CD4-positive, alpha-beta T cell treated with Interleukin-15 for 4 hours (primary cell): ENCODE measurements around the gene LMNA.
A peak's percentile ranks its signal among the peaks of the same experiment; 100 is the strongest.
"Not testable (repeated sequence)": the region's sequence is repeated elsewhere in the genome, so short reads cannot be mapped to it uniquely, and the experiment has no call there.

ENCODE experiments used
- DNase-seq: peaks from one replicate; pipeline ENCODE4 v3.0.0-alpha.2; 2020; ENCODE audit warnings: low spot score

LMNA gene

DNA sequence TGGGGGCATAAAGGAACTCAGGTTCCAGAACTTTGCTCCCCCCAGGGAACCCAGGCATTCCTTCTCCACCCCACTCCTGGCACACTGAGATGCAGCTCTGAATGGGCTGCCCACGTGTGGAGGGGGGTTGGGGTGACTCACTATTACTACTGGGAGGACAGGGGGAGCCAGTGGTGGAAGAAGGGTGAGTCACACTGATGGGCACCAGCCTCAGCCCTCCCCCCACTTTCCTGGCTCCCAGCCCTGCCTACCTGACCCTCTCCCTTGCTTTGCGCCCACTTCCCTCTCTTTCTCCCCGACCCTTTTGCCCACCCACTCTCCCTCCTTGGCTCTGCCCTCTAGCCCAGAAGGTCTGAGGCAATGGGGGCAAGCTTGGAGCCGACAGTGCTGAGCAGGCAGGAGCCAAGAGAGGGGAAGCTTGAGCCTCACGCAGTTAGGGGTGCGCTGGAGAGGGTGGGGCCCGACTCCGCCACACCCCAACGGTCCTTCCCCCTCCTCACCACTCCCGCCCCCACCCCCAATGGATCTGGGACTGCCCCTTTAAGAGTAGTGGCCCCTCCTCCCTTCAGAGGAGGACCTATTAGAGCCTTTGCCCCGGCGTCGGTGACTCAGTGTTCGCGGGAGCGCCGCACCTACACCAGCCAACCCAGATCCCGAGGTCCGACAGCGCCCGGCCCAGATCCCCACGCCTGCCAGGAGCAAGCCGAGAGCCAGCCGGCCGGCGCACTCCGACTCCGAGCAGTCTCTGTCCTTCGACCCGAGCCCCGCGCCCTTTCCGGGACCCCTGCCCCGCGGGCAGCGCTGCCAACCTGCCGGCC, at the start of gene LMNA:
TSS of gene LMNA (plus strand) at position 611 of the 818 bp plus-strand sequence. CDS start 208 bp downstream, outside the sequence.
- peak; percentile 94 for DNase-seq

GRCh38 chr1:156065212-156065611, 49.3 kb upstream of the LMNA start:
- DNase-seq: no peak

GRCh38 chr1:156065871-156066270, 48.6 kb upstream of the LMNA start:
- no peak for DNase-seq

DNA sequence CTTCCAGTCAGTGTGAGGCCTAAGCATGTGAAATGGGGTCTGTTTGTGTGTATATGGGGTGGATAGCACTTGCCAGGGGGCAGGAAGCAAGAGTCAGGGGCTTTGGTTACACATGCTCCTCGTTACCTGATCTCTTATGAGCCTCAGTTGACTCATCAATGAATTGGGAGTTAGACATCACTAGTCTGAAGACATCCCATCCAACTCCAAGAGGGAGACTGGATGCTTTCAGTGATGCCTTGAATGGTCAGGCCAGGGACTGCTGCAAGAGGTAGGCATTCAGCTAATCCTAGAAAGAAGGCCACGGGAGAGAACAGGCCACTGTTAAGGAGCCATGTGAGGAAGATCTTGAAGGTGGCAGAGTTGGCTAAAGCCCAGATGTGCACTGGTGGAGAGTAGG, 47.2 kb upstream of the LMNA start:
- DNase-seq: no peak

DNA sequence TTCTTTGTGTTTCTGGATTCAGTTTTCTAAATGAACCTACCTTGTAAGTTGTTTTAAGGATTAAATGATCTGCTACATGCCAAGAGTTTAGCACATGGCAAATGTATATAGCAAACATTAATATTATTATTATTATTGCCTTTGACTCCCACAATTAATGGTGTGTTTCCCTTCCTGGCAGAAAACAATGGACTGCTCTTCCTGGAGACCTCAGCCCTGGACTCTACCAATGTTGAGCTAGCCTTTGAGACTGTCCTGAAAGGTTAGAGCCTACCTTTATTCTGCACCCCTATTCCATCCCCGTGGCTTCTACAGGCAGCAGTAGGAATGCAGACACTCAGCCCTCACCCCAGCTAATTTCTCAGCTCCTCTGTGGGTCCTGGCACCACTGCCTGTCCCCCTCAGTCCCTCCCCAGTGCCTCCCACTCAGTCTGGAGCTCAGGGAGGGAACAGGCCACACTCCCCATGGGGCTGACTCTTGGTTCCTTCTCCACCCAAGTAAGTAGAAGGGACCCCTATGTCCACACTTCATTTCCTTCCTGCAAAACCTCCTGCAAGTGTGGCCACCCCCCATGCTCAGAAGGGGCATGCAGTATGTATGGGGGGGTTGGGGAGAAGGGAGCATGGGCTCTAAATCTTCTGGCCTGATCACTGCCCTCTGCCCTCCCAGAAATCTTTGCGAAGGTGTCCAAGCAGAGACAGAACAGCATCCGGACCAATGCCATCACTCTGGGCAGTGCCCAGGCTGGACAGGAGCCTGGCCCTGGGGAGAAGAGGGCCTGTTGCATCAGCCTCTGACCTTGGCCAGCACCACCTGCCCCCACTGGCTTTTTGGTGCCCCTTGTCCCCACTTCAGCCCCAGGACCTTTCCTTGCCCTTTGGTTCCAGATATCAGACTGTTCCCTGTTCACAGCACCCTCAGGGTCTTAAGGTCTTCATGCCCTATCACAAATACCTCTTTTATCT, 44.7 kb upstream of the LMNA start:
- DNase-seq: no peak

- no peak for DNase-seq
Observed at GRCh38 chr1:156070548-156070947, 44.0 kb upstream of the LMNA start.

GRCh38 chr1:156071332-156071816, 43.1 kb upstream of the LMNA start:
- not testable (repeated sequence) for DNase-seq

GRCh38 chr1:156072251-156072650, 42.3 kb upstream of the LMNA start:
- DNase-seq: no peak

GRCh38 chr1:156073110-156073687, 41.3 kb upstream of the LMNA start:
- DNase-seq: no peak

- DNase-seq: no peak
Observed at GRCh38 chr1:156073740-156074139, 40.8 kb upstream of the LMNA start.

DNA sequence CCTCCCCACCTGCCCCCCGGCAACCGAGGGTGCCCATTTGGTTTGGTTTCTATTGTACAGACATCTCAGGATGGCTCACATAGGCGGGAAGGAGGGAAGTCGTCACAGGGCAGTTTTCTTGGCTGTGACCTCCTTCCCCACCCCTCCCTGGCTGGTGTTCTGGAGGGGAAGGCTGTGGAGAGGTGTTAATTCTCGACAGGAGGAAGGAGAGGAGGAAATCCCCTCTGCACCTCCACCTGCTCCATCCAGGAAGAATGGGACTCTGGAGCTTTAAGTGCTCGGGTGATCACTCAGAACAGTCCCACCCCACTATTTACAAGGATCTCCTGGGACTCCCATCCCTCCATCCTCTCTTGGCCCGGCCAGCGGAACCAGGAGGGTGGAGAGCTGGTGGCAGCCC, 39.9 kb upstream of the LMNA start:
- DNase-seq: no peak

GRCh38 chr1:156075162-156075561, 39.3 kb upstream of the LMNA start:
- no peak for DNase-seq

- DNase-seq: no peak
Observed at GRCh38 chr1:156075775-156076204, 38.7 kb upstream of the LMNA start.

- DNase-seq: no peak
Observed at GRCh38 chr1:156076609-156077429, 37.7 kb upstream of the LMNA start.

DNA sequence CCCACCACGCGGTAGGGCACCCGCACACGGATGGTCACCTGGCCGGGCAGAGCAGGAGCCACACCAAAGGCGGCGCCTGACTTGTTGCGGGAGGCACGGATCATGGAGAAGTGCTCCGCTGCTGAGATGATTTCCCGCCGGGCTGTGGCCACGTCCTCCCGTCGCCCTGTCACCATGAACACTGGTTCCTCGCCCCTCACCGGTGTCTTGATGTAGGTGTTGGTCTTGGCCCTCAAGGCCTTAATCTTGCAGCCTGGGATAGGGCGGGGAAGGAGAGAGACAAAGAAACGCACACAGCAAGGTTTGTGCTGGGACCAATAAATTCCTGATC, 37.1 kb upstream of the LMNA start:
- DNase-seq: no peak

DNA sequence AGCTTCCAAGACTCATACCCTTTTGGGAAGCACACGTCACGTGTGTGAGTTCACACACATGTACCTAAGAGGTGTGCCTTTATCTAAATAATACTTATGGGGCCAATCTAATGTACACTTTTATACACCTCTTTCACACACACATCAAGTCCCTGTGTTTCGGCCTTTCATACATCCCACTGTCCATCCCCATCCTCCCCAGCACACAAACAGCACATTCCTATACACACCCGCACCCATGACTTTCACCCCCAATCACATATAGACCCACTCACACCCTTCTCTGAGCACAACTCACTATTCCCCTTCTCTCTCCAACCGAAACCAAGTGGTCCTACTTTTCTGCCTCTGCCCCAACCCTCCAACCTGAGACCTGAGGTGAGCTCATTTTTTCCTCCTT, 35.8 kb upstream of the LMNA start:
- no peak for DNase-seq

GRCh38 chr1:156079762-156080161, 34.7 kb upstream of the LMNA start:
- no peak for DNase-seq

DNA sequence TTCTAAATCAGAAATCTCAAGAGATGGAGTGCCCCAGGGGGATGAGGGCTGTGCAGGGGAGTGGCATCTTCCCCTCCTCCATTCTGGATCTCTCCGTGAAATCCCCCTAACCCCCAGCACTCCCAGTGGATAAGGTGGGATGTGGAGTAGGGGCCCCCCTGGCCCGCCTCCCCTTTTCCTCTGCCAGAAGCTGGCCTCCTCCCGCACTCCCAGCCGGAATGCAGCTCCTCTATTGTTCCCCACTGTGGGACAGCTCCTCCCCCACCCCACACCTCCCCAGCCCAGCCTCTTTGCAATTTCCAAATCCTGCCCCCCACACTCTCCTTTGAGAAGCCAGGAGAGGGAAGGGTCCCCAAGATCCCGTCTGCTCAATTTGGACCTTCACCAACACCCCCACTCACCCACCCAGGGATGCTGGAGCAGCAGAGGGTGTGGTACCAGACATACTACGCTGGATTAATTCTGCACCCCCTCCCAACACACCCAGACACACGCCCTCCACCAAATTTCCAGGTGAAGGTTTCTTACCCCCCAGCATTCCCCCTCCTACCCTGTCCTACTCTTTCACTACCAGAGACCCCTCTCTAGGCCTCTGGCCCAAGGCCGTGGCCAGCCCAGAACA, 34.2 kb upstream of the LMNA start:
- no peak for DNase-seq

DNA sequence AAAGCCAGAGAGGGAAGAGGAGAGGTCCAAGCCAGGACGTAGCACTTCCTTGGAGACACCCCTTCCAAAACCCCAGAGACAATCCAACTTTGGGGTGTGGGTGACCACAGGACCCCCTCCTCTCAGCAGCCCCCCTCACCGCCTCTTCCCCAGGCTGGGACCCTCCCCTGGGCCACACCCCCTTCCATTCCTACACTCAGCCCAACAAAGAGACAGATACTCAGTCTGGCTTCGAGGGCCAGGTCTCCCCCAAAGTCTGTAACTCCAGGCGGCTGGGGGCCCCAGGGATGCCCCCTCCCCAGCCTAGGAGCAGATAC, 33.7 kb upstream of the LMNA start:
- no peak for DNase-seq

DNA sequence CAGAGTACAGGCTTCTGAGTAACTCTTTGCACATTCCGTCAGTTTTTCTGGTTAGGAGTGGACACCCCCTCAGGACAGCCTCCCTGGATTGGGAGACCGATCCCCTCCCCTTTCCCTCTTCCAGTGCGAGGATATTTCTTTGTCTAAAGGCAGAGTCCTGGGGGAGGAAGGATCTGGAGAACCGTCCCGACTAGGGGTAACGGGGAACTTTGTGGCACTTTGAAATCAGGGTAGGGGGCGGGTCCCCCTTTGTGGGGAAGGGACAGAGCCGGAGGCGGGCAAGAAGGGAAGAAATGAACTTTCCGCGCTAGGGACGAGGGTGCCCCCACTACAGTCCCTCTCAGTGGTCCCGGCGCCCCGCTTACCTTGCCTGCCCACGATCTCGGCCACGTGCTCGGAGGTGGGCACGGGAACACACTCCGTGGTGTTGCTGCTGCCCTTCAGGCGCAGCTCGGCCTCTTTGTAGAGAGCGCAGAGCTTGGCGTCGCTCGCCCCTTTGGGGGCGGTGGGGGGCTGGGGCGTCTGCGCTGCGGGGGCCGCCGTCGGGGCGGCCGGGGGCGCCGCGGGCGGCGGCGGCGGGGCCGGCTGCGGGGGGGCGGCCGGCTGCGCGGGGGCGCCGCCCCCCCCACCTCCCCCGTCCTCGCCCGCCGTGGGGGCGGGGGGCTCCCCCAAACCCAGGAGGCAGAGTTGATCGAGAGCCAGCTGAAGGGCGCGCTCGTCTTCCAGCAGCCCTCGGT, 33.2 kb upstream of the LMNA start:
- no peak for DNase-seq

- no peak for DNase-seq
Observed at GRCh38 chr1:156081917-156082308, 32.6 kb upstream of the LMNA start.
